Renal cortical epithelial cell (primary cell): Measurements from ENCODE around the gene TMEM184C. TPM values are rescaled to one million over a fixed set of nuclear protein-coding genes. Genes with fewer than 3 reads are reported as not detected.

Experiments used
- DNase-seq: peaks from one replicate; pipeline ENCODE4 v3.0.0-alpha.2; 2011; ENCODE audit warnings: low read depth
- total RNA-seq: library from RNA; depleted of rRNA; stranded (reverse); fragments of >200 nt; gene quantifications from 2 replicates; pipeline ENCODE4 v1.2.3, GENCODE V29; 2014

The TMEM184C gene
- total RNA-seq, 1 donor from 2014 or later = 99.8 TPM

DNA sequence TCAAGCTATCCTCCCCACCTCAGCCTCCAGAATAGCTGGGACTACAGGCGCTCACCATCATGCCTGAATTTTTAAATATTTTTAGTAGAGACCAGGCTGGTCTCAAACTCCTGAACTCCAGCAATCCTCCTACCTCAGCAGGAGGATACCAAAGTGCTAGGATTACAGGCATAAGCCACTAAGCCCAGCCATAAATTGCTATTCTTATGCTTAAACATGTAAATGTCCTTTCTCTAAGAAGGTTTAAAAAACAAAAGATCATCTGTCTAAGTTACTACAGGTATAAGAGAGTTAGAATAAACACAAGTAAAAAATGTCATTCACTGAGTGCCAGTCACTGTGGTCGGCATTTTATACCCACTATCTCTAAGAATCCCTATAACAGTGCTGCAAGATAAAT is 38.4 kb downstream of the TMEM184C start:
- no peak for DNase-seq

DNA sequence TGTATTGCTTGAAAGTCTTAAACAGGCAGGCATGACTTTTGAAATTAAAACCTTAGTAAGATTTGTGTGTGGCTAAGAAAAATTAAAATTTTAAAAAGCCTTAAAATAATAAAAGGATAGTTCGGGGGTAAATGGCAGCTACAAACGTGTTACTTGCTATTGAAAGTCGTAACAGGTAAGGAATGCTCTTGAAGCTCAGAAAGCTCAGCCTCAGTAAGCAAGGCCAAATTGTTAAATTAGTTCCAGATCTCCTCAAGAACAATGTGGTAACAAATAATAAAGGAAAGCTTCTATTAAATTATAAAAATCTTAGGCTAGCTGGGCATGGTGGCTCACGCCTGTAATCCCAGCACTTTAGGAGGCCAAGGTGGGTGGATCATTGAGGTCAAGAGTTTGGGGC is 41.3 kb downstream of the TMEM184C start:
- DNase-seq = no peak

DNA sequence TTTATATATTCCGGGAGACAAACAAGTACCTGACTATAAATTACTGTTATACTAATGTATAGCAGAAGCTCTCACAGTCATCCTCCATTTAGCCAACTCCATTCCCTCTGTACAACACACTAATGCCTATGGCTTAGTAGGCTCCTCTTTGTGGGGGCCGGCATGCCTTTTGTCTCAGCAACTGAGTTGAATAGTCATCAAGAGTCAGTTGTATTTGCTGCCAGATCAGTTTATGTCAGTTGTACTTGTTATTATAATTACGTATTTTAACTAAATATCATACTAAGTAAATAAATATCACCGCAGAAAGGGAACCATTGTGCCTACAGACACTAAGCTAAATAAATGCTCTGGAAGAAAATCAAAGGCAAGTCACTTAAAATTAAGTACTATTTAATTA is 56.9 kb downstream of the TMEM184C start:
- DNase-seq = no peak

DNA sequence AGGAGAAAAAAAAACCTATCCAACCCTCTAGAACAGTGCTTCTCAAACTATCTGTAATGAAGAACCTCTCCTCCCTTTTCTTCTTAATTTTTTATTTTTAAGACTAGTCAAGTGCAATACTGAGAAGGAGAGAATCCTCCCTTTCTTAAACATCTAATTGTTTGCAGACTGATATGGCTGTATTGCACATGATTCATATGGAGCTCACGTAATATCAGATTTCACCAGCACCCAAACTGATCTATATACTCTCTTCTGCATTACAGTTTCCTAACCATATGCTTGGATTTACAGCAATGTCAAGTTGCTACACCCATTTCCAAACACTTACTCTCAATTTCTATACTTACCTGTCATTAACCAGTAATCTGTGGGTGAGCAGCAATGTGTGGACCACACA is 57.3 kb downstream of the TMEM184C start:
- DNase-seq = no peak

DNA sequence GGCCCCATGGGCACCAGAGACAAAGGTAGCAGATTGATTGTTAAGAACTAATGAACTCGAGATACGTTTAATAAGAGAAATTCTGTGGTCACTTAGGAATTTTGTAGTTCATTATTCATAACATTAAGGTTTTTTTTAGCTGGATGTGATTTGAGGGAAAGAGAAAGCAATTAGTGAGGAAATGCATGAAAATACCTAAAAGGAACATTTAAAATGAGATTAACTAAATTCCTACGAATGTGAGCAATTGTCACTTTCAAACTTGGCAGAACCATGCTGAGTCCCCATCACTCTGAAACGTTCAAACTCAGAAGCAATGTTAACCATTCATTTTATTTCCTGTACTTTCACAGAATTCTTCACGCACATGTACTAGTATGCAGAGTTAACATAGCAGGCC is 60.9 kb downstream of the TMEM184C start:
- peak; percentile 33 for DNase-seq

DNA sequence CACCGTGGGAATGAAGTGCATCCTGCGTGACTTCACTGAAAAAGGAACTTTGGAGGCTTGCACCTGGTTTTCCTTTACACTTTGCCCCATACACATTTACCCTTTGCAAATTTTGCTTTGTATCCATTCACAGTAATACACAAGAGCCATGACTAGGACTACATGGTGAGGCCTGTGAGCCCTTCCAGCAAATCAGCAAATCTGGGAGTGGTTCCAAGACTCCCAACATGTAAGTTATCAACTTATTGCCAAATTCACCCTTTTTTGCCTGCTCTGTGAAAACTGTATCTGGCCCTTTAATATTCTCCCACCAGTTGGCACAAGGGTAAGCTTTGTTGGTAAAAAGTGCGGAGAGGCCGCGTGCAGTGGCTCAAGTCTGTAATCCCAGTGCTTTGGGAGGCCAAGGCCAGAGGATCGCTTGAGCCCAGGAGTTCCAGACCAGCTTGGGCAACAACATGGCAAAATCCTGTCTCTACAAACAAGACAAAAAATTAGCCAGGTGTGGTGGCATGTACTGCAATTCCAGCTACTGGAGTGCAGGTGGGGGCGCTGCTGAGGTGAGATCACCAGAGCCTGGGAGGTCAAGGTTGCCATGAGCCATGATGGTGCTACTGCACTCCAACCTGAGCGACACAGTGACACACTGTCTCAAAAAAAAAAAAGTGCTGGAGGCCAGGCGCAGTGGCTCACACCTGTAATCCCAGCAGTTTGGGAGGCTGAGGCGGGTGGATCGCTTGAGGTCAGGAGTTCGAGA is 61.8 kb downstream of the TMEM184C start:
- DNase-seq = no peak

DNA sequence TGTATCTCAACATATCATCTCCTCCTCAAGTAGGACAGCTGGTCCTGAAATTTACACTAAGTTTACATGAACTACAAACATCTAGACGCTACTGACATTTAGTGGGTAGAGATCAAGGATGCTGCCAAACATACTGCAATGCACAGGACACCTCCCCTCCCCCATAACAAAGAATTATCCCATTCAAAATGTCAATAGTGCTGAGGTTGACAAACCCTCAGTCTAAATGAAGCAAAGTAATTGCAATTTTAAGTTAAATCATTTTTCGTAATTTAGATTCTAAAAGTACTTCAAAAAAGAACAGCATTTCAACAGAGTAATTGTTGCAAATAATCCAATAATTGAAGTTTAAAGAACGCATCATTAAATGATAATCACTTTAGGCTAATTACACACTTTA is 65.6 kb downstream of the TMEM184C start:
- no peak for DNase-seq

DNA sequence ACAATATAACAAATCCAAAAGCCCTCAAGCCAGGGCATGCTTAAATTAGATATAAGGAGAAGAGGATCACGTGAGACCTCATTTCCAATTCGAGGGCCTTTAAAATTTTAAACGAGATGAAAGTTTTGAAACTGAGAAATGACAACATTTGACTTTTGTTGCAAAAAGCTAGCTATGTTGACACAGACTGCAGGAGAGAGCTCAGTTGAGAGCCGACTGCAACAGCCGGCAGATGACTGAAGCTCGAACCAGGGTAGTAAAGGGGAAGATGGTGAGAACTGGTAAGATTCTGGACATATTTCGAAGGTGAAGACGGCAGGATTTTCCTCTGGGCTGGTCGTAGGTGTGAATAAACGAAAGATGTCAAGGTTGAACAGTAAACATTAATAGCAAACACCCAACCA is 66.0 kb downstream of the TMEM184C start:
- no peak for DNase-seq

DNA sequence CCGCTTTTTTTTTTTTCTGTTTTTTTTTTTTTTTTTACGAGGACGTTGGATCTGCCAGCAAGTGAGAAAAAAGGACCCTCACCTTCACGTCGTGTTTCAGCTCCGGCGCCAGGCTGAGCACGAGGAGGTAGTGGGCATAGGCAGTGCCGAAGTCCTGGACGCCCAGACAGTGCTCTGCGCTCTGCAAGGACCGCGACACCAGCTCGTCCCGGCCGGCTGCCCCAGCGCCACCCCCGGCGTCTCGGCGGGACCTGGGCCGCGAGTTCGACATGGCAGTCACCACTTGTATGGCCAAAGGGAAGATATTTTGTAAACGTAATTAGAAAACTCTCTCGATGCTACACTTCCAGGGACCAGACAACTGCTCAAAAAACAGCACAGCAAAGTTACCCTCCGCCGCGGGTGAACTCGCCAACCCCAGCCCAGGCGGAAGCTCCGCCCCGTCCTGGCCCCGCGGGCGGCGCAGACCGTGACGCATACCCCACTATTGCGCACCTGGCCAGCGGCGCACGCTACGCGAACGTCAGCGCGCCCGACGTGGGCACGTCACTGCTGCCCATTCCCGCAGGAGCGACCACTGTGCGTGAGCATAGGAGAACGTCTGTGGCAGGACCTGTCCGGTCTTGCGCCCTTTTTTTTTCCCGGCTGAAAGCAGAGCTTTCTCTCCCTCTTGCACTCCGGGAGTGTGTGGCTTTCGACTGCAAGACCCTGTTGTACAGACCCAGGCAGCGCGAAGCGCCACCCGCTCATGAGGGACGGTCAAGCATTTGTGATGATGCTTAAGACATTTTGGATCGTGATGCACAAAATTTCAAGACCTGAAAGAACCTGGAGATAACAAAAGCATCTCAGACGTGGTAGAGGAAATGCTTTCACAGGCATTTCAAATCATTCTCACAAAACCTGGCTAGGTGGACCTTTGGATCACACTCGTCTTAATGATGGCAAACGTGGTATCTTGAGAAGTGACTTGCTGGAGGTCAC is 66.8 kb downstream of the TMEM184C start, which contains the start of gene PRMT9:
PRMT9 (minus strand) TSS at position 447 of the 984 bp plus-strand sequence; CDS start at position 271, 176 bp downstream.
- peak; percentile 68 for DNase-seq

DNA sequence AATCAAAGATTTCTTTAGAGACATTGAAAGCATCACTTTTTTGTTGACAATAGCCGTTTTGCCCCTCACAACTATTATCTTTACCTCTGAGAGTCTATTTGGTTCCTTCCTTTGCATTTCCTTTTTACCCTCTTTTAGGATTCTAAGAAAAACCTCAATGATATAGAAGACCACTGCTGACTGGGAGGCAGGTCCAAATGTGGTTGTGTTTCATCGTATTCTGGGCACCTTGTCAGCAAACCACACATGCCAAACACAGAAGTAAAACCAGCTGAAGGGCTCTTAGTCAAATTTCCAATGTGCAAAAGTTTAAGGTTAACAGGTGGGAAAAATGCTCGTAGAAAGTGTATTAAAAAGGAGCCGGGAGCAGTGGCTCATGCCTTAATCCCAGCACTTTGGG is 71.9 kb downstream of the TMEM184C start:
- DNase-seq = no peak

DNA sequence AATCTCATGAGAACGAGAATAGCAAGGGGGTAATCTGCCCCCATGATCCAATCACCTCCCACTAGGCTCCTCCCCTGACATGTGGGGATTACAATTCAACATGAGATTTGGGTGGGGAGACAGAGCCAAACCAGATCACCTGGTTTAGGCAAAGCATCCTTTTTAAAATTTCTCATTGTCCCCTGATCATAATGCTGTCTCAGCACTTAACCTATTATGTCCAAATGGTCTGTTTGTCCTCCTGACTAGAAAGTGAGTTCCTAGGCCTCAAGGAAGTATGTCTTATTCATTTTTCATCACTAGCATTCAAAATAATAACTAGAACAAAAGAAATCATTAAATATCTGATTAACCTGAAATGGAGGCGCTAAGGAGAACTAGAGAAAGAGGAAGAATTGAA is 74.6 kb downstream of the TMEM184C start:
- no peak for DNase-seq

DNA sequence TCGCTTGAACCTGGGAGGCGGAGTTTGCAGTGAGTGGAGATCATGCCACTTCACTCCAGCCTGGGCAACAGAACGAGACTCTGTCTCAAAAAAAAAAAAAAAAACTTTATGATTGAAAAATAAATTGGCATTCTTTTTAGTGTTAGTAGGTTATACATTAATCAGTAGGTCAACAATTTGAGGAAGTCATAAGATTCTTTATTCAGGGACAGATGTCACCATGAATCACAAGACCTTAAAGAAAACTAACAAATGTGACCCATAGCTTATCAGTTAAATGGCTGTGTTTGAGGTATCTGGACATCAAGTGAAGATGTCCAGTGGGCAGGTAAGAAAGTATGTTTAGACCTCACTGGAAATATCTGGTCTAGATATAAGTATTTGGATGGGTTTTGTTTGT is 76.0 kb downstream of the TMEM184C start:
- DNase-seq = peak; percentile 63

DNA sequence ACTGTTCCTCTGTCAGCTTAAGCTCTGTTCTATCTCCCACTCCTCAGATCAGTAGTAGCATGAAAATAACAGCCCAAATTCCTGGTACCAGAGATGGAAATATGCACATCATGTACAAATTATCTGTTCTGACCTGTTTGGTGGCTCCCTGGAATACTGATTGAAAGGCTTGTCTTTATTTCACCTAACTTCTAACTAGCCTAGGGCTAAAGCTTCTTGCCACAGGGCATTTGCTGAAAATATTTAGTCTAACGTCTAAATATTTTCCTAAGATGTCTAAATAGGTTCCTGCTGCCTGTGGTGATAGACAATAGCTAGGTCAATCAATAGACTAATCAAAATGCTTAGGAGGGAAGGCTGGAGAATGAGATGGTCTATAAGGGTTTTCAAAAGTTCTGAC is 79.7 kb downstream of the TMEM184C start:
- no peak for DNase-seq

DNA sequence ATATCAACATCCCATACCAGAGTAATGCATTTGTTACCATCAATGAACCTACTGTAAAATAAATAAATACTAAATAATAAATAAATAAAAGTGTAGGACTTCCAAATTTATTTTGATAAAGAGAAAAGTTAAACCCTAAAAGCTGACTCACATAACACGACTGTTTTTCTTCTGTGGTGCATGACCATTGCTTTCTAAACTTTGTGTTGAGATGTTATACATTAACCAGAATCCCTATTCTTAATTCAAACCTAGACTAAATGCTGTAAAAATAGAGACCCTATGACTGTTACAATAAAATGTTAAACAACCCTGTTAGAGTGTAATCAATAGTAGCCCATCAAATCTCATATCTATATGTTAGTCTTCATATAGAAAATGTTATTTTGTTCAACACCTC is 87.6 kb downstream of the TMEM184C start:
- peak; percentile 94 for DNase-seq

DNA sequence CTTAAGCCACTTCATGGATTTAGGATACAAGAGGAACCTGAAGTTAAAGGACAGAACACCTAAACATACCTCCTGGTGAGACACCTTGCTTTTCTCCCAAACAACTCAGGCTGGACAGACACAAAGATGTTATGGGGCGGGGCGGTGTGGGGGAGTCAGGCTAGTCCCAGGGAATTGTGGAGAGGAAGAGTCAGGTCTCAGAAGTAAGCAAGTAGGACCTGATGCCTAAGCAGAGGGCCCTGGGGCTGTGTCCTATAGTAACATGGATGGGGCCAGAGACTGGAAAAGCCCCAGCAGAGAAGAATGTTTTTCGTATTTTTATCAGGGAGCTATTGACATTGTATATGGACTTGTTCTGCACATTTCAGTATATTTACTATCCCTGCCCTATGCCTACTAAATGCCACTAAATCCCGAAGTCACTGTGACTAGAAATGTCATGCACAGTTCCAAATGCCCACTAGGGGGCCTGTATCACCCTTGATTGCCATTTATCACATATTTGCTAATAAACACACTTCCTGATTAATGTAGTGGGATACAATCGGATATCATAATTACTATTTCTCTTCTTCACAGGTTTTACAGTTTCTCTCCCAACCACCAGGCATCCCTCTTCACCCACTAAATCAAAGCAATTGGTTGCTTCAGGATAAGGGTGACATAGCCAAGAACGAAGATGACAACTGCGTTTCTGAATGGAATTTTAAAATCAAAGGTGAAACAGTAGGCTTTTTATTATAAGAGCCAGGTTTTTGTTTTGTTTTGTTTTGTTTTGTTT is 90.9 kb downstream of the TMEM184C start:
- peak; percentile 53 for DNase-seq

DNA sequence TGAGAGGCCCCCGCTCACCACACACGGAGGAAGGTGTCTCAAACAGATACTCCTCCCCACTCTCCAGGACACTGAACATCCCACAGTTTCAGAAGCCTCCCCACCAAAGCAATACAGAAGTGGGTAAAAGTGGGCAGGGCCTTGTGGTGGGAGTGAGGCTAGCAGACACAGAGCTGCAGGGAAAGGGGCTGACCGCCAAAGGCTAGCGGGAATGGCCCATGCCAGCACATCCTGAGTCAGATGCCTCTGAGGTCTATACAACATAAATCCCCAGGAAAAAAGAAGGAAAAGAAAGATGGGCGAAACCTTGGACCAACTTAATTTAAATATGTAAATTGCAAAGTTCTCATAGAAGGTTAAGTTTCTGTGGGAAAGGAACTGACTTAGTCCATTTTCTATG is 92.8 kb downstream of the TMEM184C start:
- DNase-seq = peak; percentile 18

DNA sequence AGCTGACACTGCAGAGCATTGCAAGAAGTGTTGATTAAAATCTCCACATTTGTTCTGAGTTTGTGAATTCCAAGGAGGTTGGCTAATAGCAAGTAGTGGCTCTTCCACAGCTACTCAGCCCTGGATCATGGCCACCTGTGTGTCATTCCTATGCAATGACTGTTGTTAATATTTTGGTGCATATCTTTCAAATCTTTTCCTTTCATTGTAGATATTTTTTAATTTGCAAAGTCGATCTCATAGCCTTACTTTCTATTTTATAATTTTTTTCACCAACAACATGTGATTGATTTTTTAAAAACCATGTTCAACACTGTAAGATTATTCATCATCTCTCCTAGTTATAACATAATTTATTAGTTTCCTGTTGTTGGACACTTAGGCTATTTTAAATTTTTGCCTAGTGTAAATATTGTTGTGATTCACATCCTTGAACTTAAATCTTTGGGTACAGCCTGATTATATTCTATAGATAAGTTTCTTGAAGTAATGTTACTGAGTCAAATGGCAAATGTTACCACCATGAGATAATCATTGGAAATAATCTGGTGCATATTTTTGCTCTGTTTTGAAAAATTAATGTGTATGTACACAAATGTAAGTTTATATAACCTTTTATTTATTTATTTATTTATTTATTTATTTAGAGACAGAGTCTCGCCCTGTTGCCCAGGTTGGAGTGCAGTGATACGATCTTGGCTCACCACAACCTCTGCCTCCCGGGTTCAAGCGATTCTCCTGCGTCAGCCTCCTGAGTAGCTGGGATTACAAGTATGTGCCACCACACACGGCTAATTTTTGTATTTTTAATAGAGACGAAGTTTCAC is 97.6 kb downstream of the TMEM184C start:
- DNase-seq = peak; percentile 53

DNA sequence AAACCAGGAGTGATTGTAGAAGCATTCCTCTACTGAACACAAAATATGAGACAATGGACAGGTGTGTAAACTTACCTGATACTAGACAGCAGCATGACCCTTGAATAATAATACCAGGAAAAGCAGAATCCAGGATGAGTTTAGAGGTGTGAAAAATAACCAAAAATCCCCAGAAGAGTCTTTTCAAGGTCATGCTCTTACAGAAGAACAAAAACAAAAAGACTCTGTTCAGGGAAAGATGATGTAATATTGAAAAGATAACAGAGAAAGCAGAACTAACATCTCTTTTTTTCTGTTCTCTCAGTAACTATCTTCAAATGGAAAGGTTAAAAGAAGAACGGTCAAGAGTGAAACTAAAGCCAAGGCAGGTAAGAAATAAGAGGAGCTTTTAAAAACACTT is 100.7 kb downstream of the TMEM184C start:
- DNase-seq = no peak
